Psoas muscle (tissue), 8 donors: ENCODE results near the gene ARHGAP12. TPM values are rescaled to one million over a fixed set of nuclear protein-coding genes. Genes with fewer than 3 reads are reported as not detected.

Experiments
- ATAC-seq, 4 donors: fragments of 200-7000 bp; cut with Tn5 transposase; one replicate each; pipeline ENCODE4 v1.9.1; 2020; ENCODE audit warnings: moderate library complexity in 3 of 4, mild to moderate bottlenecking in 2 of 4
- DNase-seq, 2 donors: peaks; one replicate each; pipeline ENCODE4 v3.0.0-alpha.2; 2020
- H3K27ac ChIP-seq: fragments of 200-600 bp; one replicate; pipeline ENCODE4 v1.8.0; 2022
- H3K27me3 ChIP-seq, 3 donors: fragments of 200-600 bp in 1 of 3; one replicate each; pipeline versions ENCODE4 v1.6.1 to v1.8.0; 2013 to 2022; ENCODE audit warnings: low read length in 2 of 3, mild to moderate bottlenecking in 2 of 3, moderate library complexity in 1 of 3; ENCODE audit not compliant: insufficient read depth in 3 of 3
- H3K36me3 ChIP-seq, 2 donors: fragments of 200-600 bp in 1 of 2; one replicate each; pipeline versions ENCODE4 v1.6.1 to v1.8.0; 2013 to 2022; ENCODE audit warnings: low read depth in 1 of 2, mild to moderate bottlenecking in 1 of 2, moderate library complexity in 1 of 2; ENCODE audit not compliant: insufficient read depth in 1 of 2
- H3K4me1 ChIP-seq: fragments of 200-600 bp; one replicate; pipeline ENCODE4 v1.8.0; 2022
- H3K4me3 ChIP-seq: fragments of 200-600 bp; one replicate; pipeline ENCODE4 v1.8.0; 2022; ENCODE audit warnings: mild to moderate bottlenecking
- H3K9me3 ChIP-seq: fragments of 200-600 bp; one replicate; pipeline ENCODE4 v1.8.0; 2022
- WGBS, 3 donors: extraction: QIAGEN DNeasy Blood & Tissue Kit; methylation state at CpG; one replicate each; pipeline versions ENCODE4 v1.1.6 to v1.1.7; 2013; 5-methylcytosine and 5-hydroxymethylcytosine counted together
- intact Hi-C, 2 donors: fragments of 100-400 bp; cut with DNase I; formaldehyde crosslinking; loops; one replicate each; pipeline versions ENCODE4 v1.11.0 to v1.14.2; 2022
- polyA plus RNA-seq, 3 donors: library from polyadenylated mRNA; stranded (reverse); fragments of 200-250 nt; gene quantifications; one replicate each; pipeline ENCODE4 v1.2.3, GENCODE V29; 2013
- total RNA-seq, 4 donors: library from RNA; stranded (reverse); fragmentation: NEBNext Ultra II Directional in 2 of 4; extraction: Animal tissue kit (Norgen Biotek cat#: 25700) in 2 of 4; gene quantifications; one replicate each; pipeline versions ENCODE4 v1.2.1 to v1.2.4, GENCODE V29; 2021 to 2023
- TF ChIP-seq, protein P1 (sequence below): fragments of 200-600 bp; IDR thresholded peaks from one replicate; pipeline ENCODE4 v1.8.0; 2022; ENCODE audit warnings: antibody characterized with exemption
- donor health status: healthy with polysubstance abuse.
- donor health status: DM: no; HTN: no; CAD: no; lungs with moderate emphysema.
- donor health status: Bipolar disorder and iron deficiency.
- donor health status: healthy.
- donor health status: DM: yes; HTN: yes; CAD: no.
- donor health status: DM: no; HTN: no; CAD: no.
- donor health status: DM: no; HTN: no; CAD: no.
- donor health status: DM: yes; HTN: yes; CAD: no.

The ARHGAP12 gene
- total and polyA plus RNA-seq, 7 donors: 8.2 to 18.2 (median 11.8) TPM

DNA sequence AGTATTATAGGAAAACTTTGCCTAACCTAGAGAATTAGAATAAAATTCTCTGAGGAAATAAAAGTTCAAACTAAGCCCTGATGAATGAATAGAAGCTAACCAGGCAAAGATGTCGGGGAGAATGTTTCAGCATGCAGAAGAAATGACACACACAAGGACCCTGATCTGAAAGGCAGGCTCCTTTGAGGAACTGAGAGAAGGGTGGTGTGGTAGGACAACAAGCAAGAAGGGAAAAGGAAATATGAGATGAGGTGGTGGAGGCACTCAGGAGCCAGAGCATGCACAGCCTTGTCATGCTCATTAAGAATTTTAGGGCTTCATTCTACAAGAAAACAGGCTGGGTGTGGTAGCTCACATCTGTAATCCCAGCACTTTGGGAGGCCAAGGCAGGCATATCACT, 90.6 kb downstream of the ARHGAP12 start:
- TF ChIP-seq, protein P1, sequence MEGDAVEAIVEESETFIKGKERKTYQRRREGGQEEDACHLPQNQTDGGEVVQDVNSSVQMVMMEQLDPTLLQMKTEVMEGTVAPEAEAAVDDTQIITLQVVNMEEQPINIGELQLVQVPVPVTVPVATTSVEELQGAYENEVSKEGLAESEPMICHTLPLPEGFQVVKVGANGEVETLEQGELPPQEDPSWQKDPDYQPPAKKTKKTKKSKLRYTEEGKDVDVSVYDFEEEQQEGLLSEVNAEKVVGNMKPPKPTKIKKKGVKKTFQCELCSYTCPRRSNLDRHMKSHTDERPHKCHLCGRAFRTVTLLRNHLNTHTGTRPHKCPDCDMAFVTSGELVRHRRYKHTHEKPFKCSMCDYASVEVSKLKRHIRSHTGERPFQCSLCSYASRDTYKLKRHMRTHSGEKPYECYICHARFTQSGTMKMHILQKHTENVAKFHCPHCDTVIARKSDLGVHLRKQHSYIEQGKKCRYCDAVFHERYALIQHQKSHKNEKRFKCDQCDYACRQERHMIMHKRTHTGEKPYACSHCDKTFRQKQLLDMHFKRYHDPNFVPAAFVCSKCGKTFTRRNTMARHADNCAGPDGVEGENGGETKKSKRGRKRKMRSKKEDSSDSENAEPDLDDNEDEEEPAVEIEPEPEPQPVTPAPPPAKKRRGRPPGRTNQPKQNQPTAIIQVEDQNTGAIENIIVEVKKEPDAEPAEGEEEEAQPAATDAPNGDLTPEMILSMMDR: no peak
- ATAC-seq (no peak), DNase-seq (no peak)
- Histone ChIP-seq H3K27me3 (no peaks in the 10 kb centered on the region), H3K4me1 (no peaks in the 10 kb centered on the region), H3K36me3 (peaks cover 0 to 3% of the 10 kb centered on the region in 2 donors), H3K9me3 (no peaks in the 10 kb centered on the region), H3K4me3 (no peak overlapping the region), H3K27ac (no peak overlapping the region)
- 91 to 96% (median 93%) methylated on average over 1 of the region's 1 CpG for WGBS, 3 donors
- intact Hi-C loops: no loop called here

DNA sequence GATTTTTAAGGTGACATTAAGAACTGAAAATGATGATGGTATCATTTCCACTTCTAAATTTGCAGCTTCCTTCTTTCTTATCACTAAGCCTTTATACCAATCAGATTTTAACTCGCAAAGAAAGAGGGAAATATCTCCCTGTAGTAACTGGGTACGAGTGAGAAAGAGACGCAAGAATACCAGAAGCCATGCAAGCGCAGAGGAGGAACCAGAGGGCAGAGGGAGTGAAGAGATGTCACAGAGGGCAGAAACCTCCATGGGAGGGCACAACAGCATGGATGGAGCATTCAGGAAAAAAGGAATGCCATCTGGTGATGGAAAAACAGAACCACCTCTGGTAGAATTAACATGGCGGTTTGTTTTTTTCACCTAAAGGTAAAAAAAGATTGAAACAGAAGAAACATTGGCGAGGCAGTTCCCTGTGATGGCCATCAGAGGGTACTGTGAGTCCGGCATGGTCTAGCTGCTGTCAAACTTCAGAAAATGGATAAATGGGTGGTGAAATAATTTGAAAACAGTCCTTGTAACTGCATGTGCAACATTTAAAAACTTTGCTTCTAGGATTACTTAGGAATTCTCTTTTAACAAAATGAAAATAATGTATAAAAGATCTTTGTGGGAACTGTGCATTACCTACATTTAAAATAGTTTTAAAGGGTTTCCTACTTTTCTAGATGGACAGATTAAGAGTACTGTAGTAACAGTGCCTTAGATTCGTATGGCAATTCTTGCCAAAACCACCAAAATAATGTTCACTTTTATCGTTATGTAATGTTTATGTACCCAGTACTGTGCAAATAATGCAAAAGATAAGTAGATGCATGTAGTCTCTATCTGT, 91.8 kb downstream of the ARHGAP12 start:
- Histone ChIP-seq H3K27me3 (no peaks in the 10 kb centered on the region), H3K27ac (no peak overlapping the region), H3K36me3 (peaks cover 0 to 3% of the 10 kb centered on the region in 2 donors), H3K9me3 (no peaks in the 10 kb centered on the region), H3K4me1 (no peaks in the 10 kb centered on the region), H3K4me3 (no peak overlapping the region)
- intact Hi-C loops: no loop called here
- WGBS, 3 donors: 92 to 94% (median 93%) methylated on average over 9 of the region's 9 CpGs
- DNase-seq (no peak), ATAC-seq (no peak)
- TF ChIP-seq, protein P1: peak; percentile 43

DNA sequence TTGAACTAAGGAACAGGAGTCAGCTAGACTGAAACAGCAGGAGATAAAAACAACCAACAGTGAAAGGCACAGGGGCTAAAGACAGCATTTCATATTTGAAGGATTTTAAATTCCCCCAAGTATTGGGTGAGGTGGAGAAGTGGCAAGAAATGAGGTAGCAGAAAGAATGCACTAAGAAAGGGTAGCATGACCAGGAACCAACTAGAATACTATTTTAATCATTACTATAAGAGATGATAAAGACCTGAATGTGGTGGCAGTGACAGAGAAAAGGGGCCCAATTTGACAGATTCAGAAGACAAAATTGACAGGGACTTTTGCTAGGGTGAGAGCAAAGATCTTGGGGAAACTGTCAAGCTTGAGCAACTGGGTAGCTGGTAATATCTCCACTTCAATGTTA, 94.9 kb downstream of the ARHGAP12 start:
- no peak for ATAC-seq

DNA sequence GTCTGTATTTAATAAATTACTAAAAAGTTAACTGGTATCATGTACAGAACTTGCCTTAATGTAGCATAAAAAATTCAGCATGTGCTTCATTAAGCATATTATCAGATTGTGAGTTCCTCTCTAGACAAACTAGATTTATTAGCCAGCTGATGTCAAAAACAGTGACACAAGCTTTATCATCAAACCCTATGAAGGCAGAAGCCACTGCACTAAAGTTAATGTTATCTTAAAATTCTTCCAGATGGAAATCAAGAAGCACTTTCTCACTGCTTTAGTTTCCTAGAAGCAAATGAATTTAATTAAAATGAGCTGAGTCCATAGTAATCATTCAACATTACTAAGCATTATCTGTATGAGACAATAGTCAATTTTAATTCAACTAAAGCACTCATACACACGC, 96.4 kb downstream of the ARHGAP12 start:
- TF ChIP-seq, protein P1: no peak
- DNase-seq: no peak
- ATAC-seq: no peak
- H3K27me3 ChIP-seq: no peaks in the 10 kb centered on the region
- intact Hi-C loops: no loop called here
- no peaks in the 10 kb centered on the region for H3K4me1 ChIP-seq
- H3K9me3 ChIP-seq: no peaks in the 10 kb centered on the region
- no peak overlapping the region for H3K27ac ChIP-seq
- H3K4me3 ChIP-seq: no peak overlapping the region
- H3K36me3 ChIP-seq: no peaks in the 10 kb centered on the region
- WGBS, 3 donors: 91 to 96% (median 95%) methylated on average over 1 of the region's 1 CpG

More for the DNA sequence above, 94.9 kb downstream of the ARHGAP12 start:
- no peaks in the 10 kb centered on the region for H3K9me3 ChIP-seq
- no peaks in the 10 kb centered on the region for H3K36me3 ChIP-seq
- H3K27me3 ChIP-seq: no peaks in the 10 kb centered on the region
- no peak overlapping the region for H3K27ac ChIP-seq
- no peak overlapping the region for H3K4me3 ChIP-seq
- no peaks in the 10 kb centered on the region for H3K4me1 ChIP-seq
- intact Hi-C loops: no loop called here
- TF ChIP-seq, protein P1: no peak
- no peak for DNase-seq

DNA sequence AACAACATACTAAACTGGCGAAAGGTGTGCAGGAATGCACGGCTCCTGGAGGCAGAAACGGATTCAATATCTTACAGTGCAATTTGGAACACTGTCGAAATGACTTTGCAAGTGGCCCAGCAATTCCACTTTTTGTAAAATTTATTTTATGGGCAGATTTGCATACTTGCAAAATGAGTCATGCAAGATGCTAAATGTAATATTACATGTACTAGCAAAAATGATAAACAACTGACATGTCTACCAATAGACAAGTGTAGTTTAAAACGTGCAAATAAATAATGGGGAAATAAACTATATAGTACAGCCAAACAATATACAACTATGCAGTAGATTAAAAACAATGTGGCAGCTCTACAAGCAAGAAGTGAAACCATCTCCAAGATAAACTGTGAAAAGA, 97.7 kb downstream of the ARHGAP12 start:
- TF ChIP-seq, protein P1: no peak
- intact Hi-C loops: no loop called here
- no peak for DNase-seq
- H3K27me3 ChIP-seq: no peaks in the 10 kb centered on the region
- 88 to 89% (median 89%) methylated on average over 5 of the region's 5 CpGs for WGBS, 3 donors
- H3K27ac ChIP-seq: no peak overlapping the region
- H3K9me3 ChIP-seq: no peaks in the 10 kb centered on the region
- ATAC-seq: no peak
- H3K4me3 ChIP-seq: no peak overlapping the region
- no peaks in the 10 kb centered on the region for H3K4me1 ChIP-seq
- peaks cover 0 to 1% of the 10 kb centered on the region in 2 donors for H3K36me3 ChIP-seq
